GM21528 (cell line): Measurements from ENCODE around the gene TTYH2.
"Not testable (repeated sequence)": the region's sequence is repeated elsewhere in the genome, so short reads cannot be mapped to it uniquely, and the experiment has no call there.

Experiments used
- ATAC-seq: cut with Tn5 transposase; IDR thresholded peaks from one replicate; pipeline ENCODE4 v1.9.1; 2021; ENCODE audit warnings: mild to moderate bottlenecking, moderate library complexity; ENCODE audit not compliant: unreplicated experiment, low FRiP score

The TTYH2 gene

GRCh38 chr17:74280093-74280513, 66.7 kb downstream of the TTYH2 start:
- ATAC-seq = no peak

GRCh38 chr17:74281799-74282198, 68.4 kb downstream of the TTYH2 start:
- ATAC-seq = no peak

- ATAC-seq = not testable (repeated sequence)
These were observed 68.9 kb downstream of the TTYH2 start for GRCh38 chr17:74282274-74282586.

GRCh38 chr17:74282587-74283370, 69.4 kb downstream of the TTYH2 start:
- no peak for ATAC-seq

GRCh38 chr17:74283371-74283673, 70.0 kb downstream of the TTYH2 start:
- no peak for ATAC-seq

GRCh38 chr17:74287031-74287602, 73.7 kb downstream of the TTYH2 start:
- no peak for ATAC-seq

- no peak for ATAC-seq
These were observed 75.4 kb downstream of the TTYH2 start for GRCh38 chr17:74288785-74289184.

GRCh38 chr17:74289688-74290087, 76.3 kb downstream of the TTYH2 start:
- no peak for ATAC-seq

GRCh38 chr17:74290340-74290739, 77.0 kb downstream of the TTYH2 start:
- ATAC-seq = no peak

- ATAC-seq = no peak
These were observed 79.1 kb downstream of the TTYH2 start for GRCh38 chr17:74292495-74292894.

GRCh38 chr17:74295625-74296547, 82.5 kb downstream of the TTYH2 start:
- no peak for ATAC-seq

GRCh38 chr17:74296548-74296936, 83.2 kb downstream of the TTYH2 start:
- ATAC-seq = no peak

GRCh38 chr17:74297941-74298340, 84.6 kb downstream of the TTYH2 start:
- no peak for ATAC-seq

- no peak for ATAC-seq
These were observed 85.4 kb downstream of the TTYH2 start for GRCh38 chr17:74298778-74299177.

- no peak for ATAC-seq
These were observed 86.0 kb downstream of the TTYH2 start for GRCh38 chr17:74299226-74300009.

- ATAC-seq = no peak
These were observed 89.9 kb downstream of the TTYH2 start for GRCh38 chr17:74303305-74303704.

- ATAC-seq = no peak
These were observed 90.8 kb downstream of the TTYH2 start for GRCh38 chr17:74304184-74304583.

- ATAC-seq = no peak
These were observed 92.7 kb downstream of the TTYH2 start for GRCh38 chr17:74305865-74306654.

- no peak for ATAC-seq
These were observed 94.8 kb downstream of the TTYH2 start for GRCh38 chr17:74307984-74308773.
